Spleen (tissue), 7 donors: Measurements from ENCODE around the gene PSME2.

Experiments used
- CTCF ChIP-seq, 11 experiments: fragments of 200-600 bp in 7 of 11; fragments of 450-650 bp in 4 of 11; sonication (generic) in 4 of 11; IDR thresholded peaks in 8 of 11; conservative IDR thresholded peaks in 3 of 11; 1 replicate in 7 of 11; 2 replicates in 4 of 11; pipeline versions ENCODE4 v1.4.0 to v1.8.0; 2016 to 2021; ENCODE audit warnings: antibody characterized with exemption in 11 of 11, inconsistent platforms in 4 of 11, mild to moderate bottlenecking in 1 of 11
- POLR2A ChIP-seq, 3 donors: fragments of 450-650 bp; IDR thresholded peaks; one replicate each; pipeline ENCODE4 v1.5.1; 2017; ENCODE audit warnings: antibody characterized with exemption in 3 of 3, mild to moderate bottlenecking in 1 of 3
- POLR2AphosphoS5 ChIP-seq, 3 donors: sonication (generic); formaldehyde crosslinking; IDR thresholded peaks; one replicate each; pipeline ENCODE4 v1.5.1; 2017; ENCODE audit warnings: antibody characterized with exemption in 3 of 3
- donor health status: DM: no; HTN: no; CAD: no; lungs with moderate emphysema.
- donor health status: DM: no; HTN: no; CAD: no.
- donor health status: DM: no; HTN: no; CAD: no.

GRCh38 chr14:24103451-24103850 is 43.0 kb downstream of the PSME2 start:
- TF ChIP-seq CTCF (IDR thresholded peaks at IDR 0.05 in 8 of 11, conservative IDR thresholded peaks at IDR 0.05 in 3 of 11) = no peak
- no peak for TF ChIP-seq POLR2A (IDR thresholded peaks at IDR 0.05)
- TF ChIP-seq POLR2AphosphoS5 (IDR thresholded peaks at IDR 0.05) = peak in 1 of 3 donors; percentile 18
